ENCODE data around the gene LOC128125822.

LOC128125822 gene

GRCh38 chr6:63574554-63574900 is 2.2 kb downstream of the LOC128125822 start:
- Histone ChIP-seq H3K9me3 (ENCODE audit: control insufficient read depth, insufficient read depth, low read length) (no peaks in the 10 kb centered on the region), H3K4me3 (ENCODE audit: low read length) (no peak overlapping the region), H3K36me3 (ENCODE audit: control insufficient read depth, insufficient read depth, low read length) (peaks cover 31% of the 10 kb centered on the region), H3K4me1 (ENCODE audit: control insufficient read depth, insufficient read depth, low read length) (peaks cover 12% of the 10 kb centered on the region), H3K27me3 (ENCODE audit: control insufficient read depth, insufficient read depth, low read length) (no peaks in the 10 kb centered on the region), H3K27ac (ENCODE audit: low read length) (peak overlapping the region; percentile 99)
- intact Hi-C loops (cut with micrococcal nuclease), result loop anchor here (10.0 kb wide), 1 partner anchor 220 kb away; no protein-coding TSS in a partner anchor
- H3K9me3 Mint-ChIP-seq, result no peaks in the 10 kb centered on the region
- ATAC-seq, result no peak
- no peak for DNase-seq
- peaks cover 29% of the 10 kb centered on the region in 2 donors for H3K4me1 Mint-ChIP-seq
- 100% methylated on average over 1 of the region's 2 CpGs for WGBS (ENCODE audit: insufficient coverage)
- H3K4me3 Mint-ChIP-seq, result peak overlapping the region; percentile 94
- TF ChIP-seq, protein P1, sequence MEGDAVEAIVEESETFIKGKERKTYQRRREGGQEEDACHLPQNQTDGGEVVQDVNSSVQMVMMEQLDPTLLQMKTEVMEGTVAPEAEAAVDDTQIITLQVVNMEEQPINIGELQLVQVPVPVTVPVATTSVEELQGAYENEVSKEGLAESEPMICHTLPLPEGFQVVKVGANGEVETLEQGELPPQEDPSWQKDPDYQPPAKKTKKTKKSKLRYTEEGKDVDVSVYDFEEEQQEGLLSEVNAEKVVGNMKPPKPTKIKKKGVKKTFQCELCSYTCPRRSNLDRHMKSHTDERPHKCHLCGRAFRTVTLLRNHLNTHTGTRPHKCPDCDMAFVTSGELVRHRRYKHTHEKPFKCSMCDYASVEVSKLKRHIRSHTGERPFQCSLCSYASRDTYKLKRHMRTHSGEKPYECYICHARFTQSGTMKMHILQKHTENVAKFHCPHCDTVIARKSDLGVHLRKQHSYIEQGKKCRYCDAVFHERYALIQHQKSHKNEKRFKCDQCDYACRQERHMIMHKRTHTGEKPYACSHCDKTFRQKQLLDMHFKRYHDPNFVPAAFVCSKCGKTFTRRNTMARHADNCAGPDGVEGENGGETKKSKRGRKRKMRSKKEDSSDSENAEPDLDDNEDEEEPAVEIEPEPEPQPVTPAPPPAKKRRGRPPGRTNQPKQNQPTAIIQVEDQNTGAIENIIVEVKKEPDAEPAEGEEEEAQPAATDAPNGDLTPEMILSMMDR (IDR thresholded peaks at IDR 0.05), result no peak
- peak overlapping the region; percentile 96 to 98 for H3K27ac Mint-ChIP-seq
- no peaks in the 10 kb centered on the region for H3K27me3 Mint-ChIP-seq (ENCODE audit: low read depth in 2 of 2)
- peaks cover 10% of the 10 kb centered on the region for H3K36me3 Mint-ChIP-seq

DNA sequence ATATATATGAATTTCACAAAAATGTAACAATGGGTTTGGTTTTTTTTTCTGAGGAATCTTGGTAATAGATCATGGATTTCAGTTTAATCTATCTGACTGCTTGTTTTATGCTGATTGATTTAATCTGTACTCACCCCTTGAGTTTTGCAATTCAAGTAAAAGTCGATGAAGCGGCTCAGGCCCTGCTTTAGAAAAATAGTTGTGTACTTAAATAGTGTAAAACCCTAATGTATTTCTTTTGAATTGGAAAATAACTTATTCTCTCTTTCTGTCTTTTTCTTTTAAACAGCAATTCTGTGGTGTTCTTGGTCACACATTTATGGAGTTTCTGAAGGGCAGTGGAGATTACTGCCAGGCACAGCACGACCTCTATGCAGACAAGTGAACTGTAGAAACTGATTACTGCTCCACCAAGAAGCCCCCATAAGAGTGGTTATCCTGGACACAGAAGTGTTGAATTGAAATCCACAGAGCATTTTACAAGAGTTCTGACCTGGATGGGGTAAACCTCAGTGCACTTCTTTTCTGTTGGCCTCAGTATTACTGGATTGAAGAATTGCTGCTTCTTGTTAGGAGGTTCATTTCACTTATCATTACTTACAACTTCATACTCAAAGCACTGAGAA is 4.0 kb downstream of the LOC128125822 start:
- no peak overlapping the region for H3K27ac ChIP-seq (ENCODE audit: low read length)

GRCh38 chr6:63576985-63577712 is 4.9 kb downstream of the LOC128125822 start:
- peaks cover 29% of the 10 kb centered on the region for H3K36me3 Mint-ChIP-seq
- intact Hi-C loops (cut with micrococcal nuclease), result loop anchor here (10.0 kb wide), 1 partner anchor 222 kb away; no protein-coding TSS in a partner anchor

More for the DNA sequence above, 4.0 kb downstream of the LOC128125822 start:
- Mint-ChIP-seq H3K4me3 (peak overlapping the region; percentile 7), H3K27me3 (ENCODE audit: low read depth in 2 of 2) (no peaks in the 10 kb centered on the region), H3K9me3 (no peaks in the 10 kb centered on the region), H3K36me3 (peaks cover 27% of the 10 kb centered on the region), H3K4me1 (peaks cover 27 to 29% of the 10 kb centered on the region in 2 donors), H3K27ac (peak overlapping the region in 1 of 2 donors; percentile 50)
- DNase-seq, result no peak
- 94% methylated on average over 3 of the region's 3 CpGs for WGBS (ENCODE audit: insufficient coverage)
- Histone ChIP-seq H3K4me1 (ENCODE audit: control insufficient read depth, insufficient read depth, low read length) (peaks cover 12% of the 10 kb centered on the region), H3K36me3 (ENCODE audit: control insufficient read depth, insufficient read depth, low read length) (peaks cover 48% of the 10 kb centered on the region), H3K9me3 (ENCODE audit: control insufficient read depth, insufficient read depth, low read length) (no peaks in the 10 kb centered on the region), H3K27me3 (ENCODE audit: control insufficient read depth, insufficient read depth, low read length) (no peaks in the 10 kb centered on the region), H3K4me3 (ENCODE audit: low read length) (no peak overlapping the region)
- intact Hi-C loops (cut with micrococcal nuclease), result loop anchor here (10.0 kb wide), 1 partner anchor 221 kb away; no protein-coding TSS in a partner anchor
- ATAC-seq, result no peak
- TF ChIP-seq, protein P1 (IDR thresholded peaks at IDR 0.05), result no peak

More at GRCh38 chr6:63576985-63577712, 4.9 kb downstream of the LOC128125822 start:
- Mint-ChIP-seq H3K27ac (peak overlapping the region in 1 of 2 donors; percentile 50), H3K9me3 (no peaks in the 10 kb centered on the region), H3K4me1 (peaks cover 18 to 23% of the 10 kb centered on the region in 2 donors), H3K4me3 (no peak overlapping the region), H3K27me3 (ENCODE audit: low read depth in 2 of 2) (no peaks in the 10 kb centered on the region)
- TF ChIP-seq, protein P1 (IDR thresholded peaks at IDR 0.05), result no peak
- Histone ChIP-seq H3K4me3 (ENCODE audit: low read length) (no peak overlapping the region), H3K36me3 (ENCODE audit: control insufficient read depth, insufficient read depth, low read length) (peaks cover 57% of the 10 kb centered on the region), H3K27me3 (ENCODE audit: control insufficient read depth, insufficient read depth, low read length) (no peaks in the 10 kb centered on the region), H3K9me3 (ENCODE audit: control insufficient read depth, insufficient read depth, low read length) (no peaks in the 10 kb centered on the region), H3K27ac (ENCODE audit: low read length) (no peak overlapping the region), H3K4me1 (ENCODE audit: control insufficient read depth, insufficient read depth, low read length) (peaks cover 8% of the 10 kb centered on the region)
- no peak for DNase-seq
- no peak for ATAC-seq
- 98% methylated on average over 4 of the region's 5 CpGs for WGBS (ENCODE audit: insufficient coverage)
